CD4-positive, alpha-beta T cell (primary cell): Measurements from ENCODE around the gene PNPLA1. TPM values are rescaled to one million over a fixed set of nuclear protein-coding genes. Genes with fewer than 3 reads are reported as not detected.

Source experiments
- ATAC-seq: fragments of 200-7000 bp; cut with Tn5 transposase; one replicate; pipeline ENCODE4 v1.10.0; 2022; ENCODE audit warnings: mild to moderate bottlenecking; ENCODE audit not compliant: poor library complexity
- CTCF ChIA-PET: fragments of 350-600 bp; sonication (Branson Sonifier 250); formaldehyde crosslinking; loops from one replicate; lab custom pipeline; 2021; ENCODE audit warnings: antibody characterized with exemption, inconsistent platforms; lab: Charles Lee
- POLR2A ChIA-PET: fragments of 350-600 bp; sonication (Branson Sonifier 250); formaldehyde crosslinking; loops from one replicate; lab custom pipeline; 2021; ENCODE audit warnings: antibody characterized with exemption, inconsistent platforms; lab: Charles Lee
- DNase-seq, 14 experiments: peaks; one replicate each; pipeline ENCODE4 v3.0.0-alpha.2; 2013 to 2020; ENCODE audit warnings: mixed read lengths in 2 of 14
- H3K27ac ChIP-seq, 2 donors: one replicate each; pipeline versions ENCODE4 v1.5.1 to v1.7.0; 2013; ENCODE audit warnings: low read length in 2 of 2, low read depth in 1 of 2, mild to moderate bottlenecking in 1 of 2
- H3K27me3 ChIP-seq, 2 experiments: 1 replicate in 1 of 2; 2 replicates in 1 of 2; pipeline versions ENCODE4 v1.6.1 to v1.7.0; 2013; ENCODE audit warnings: low read length in 2 of 2, control low read depth in 1 of 2, mild to moderate bottlenecking in 1 of 2, moderate library complexity in 1 of 2; ENCODE audit not compliant: insufficient read depth in 2 of 2, control insufficient read depth in 1 of 2
- H3K36me3 ChIP-seq: one replicate; pipeline ENCODE4 v1.6.1; 2013; ENCODE audit warnings: low read length, control low read depth; ENCODE audit not compliant: insufficient read depth
- H3K4me1 ChIP-seq: one replicate; pipeline ENCODE4 v1.6.1; 2013; ENCODE audit warnings: low read length, control low read depth; ENCODE audit not compliant: insufficient read depth
- H3K4me3 ChIP-seq: one replicate; pipeline ENCODE4 v1.5.1; 2013; ENCODE audit warnings: mild to moderate bottlenecking, low read length, moderate library complexity
- H3K9me3 ChIP-seq, 2 experiments: 1 replicate in 1 of 2; 2 replicates in 1 of 2; pipeline versions ENCODE4 v1.6.1 to v1.7.0; 2013; ENCODE audit warnings: low read length in 2 of 2, mild to moderate bottlenecking in 2 of 2, control low read depth in 1 of 2, moderate library complexity in 1 of 2; ENCODE audit not compliant: control insufficient read depth in 1 of 2, insufficient read depth in 1 of 2
- H3K27ac Mint-ChIP-seq: one replicate; pipeline ENCODE4 v1.8.0; 2020; ENCODE audit warnings: mixed read lengths
- H3K27me3 Mint-ChIP-seq: one replicate; pipeline ENCODE4 v1.8.0; 2021; ENCODE audit warnings: mixed read lengths
- H3K36me3 Mint-ChIP-seq: one replicate; pipeline ENCODE4 v1.8.0; 2021; ENCODE audit warnings: low read depth, mixed read lengths
- H3K4me1 Mint-ChIP-seq: one replicate; pipeline ENCODE4 v1.8.0; 2021; ENCODE audit warnings: low read depth, mixed read lengths
- H3K4me3 Mint-ChIP-seq: one replicate; pipeline ENCODE4 v1.8.0; 2020; ENCODE audit warnings: mild to moderate bottlenecking, mixed read lengths
- H3K9me3 Mint-ChIP-seq: one replicate; pipeline ENCODE4 v1.8.0; 2020; ENCODE audit warnings: mixed read lengths
- CTCF ChIP-seq: fragments of 200-600 bp; IDR thresholded peaks from one replicate; pipeline ENCODE4 v1.8.0; 2022; ENCODE audit warnings: antibody characterized with exemption, mild to moderate bottlenecking
- intact Hi-C, 2 experiments: fragments of 100-400 bp; cut with DNase I in 1 of 2; cut with micrococcal nuclease in 1 of 2; formaldehyde crosslinking; loops; one replicate each; pipeline versions ENCODE4 v1.15.1 to v1.9.0; 2023 to 2025; cut with DNase I, micrococcal nuclease
- total RNA-seq, 174 experiments: library from RNA in 2 of 174; stranded (reverse) in 2 of 174; gene quantifications; one replicate each; pipeline ENCODE4 v1.2.3 and lab custom pipeline; 2021 to 2026

The PNPLA1 gene
- total RNA-seq, 2 experiments from 2014 or later = 0.17 TPM; not detected in 1

GRCh38 chr6:36308514-36308913 is 38.7 kb downstream of the PNPLA1 start:
- intact Hi-C loops = no loop called here
- Histone ChIP-seq H3K4me3 (no peak overlapping the region), H3K9me3 (no peaks in the 10 kb centered on the region), H3K27ac (no peak overlapping the region), H3K4me1 (no peaks in the 10 kb centered on the region), H3K36me3 (no peaks in the 10 kb centered on the region), H3K27me3 (no peaks in the 10 kb centered on the region)
- TF ChIP-seq CTCF = no peak
- ATAC-seq (no peak), DNase-seq (no peak)
- POLR2A ChIA-PET = no interaction called here
- Mint-ChIP-seq H3K4me3 (no peak overlapping the region), H3K27ac (no peak overlapping the region), H3K27me3 (no peaks in the 10 kb centered on the region), H3K4me1 (no peaks in the 10 kb centered on the region), H3K9me3 (no peaks in the 10 kb centered on the region), H3K36me3 (no peaks in the 10 kb centered on the region)
- CTCF ChIA-PET = no interaction called here

- H3K27ac ChIP-seq = no peak overlapping the region
- H3K4me3 ChIP-seq = no peak overlapping the region
- Mint-ChIP-seq H3K4me3 (no peak overlapping the region), H3K9me3 (no peaks in the 10 kb centered on the region), H3K36me3 (no peaks in the 10 kb centered on the region), H3K27ac (no peak overlapping the region), H3K27me3 (no peaks in the 10 kb centered on the region), H3K4me1 (no peaks in the 10 kb centered on the region)
- DNase-seq = no peak
- no peaks in the 10 kb centered on the region for H3K36me3 ChIP-seq
- H3K4me1 ChIP-seq = no peaks in the 10 kb centered on the region
- CTCF ChIA-PET = no interaction called here
- H3K27me3 ChIP-seq = no peaks in the 10 kb centered on the region
- intact Hi-C loops = no loop called here
- H3K9me3 ChIP-seq = no peaks in the 10 kb centered on the region
- TF ChIP-seq CTCF = no peak
- POLR2A ChIA-PET = no interaction called here
- ATAC-seq = no peak
These were observed 39.3 kb downstream of the PNPLA1 start for GRCh38 chr6:36309203-36309602.

- no peaks in the 10 kb centered on the region for H3K9me3 Mint-ChIP-seq
- ATAC-seq (no peak), DNase-seq (no peak)
- intact Hi-C loops = no loop called here
- no peak overlapping the region for H3K27ac ChIP-seq
- TF ChIP-seq CTCF = no peak
- H3K36me3 ChIP-seq = no peaks in the 10 kb centered on the region
- no peaks in the 10 kb centered on the region for H3K36me3 Mint-ChIP-seq
- no peaks in the 10 kb centered on the region for H3K9me3 ChIP-seq
- no peak overlapping the region for H3K4me3 Mint-ChIP-seq
- H3K4me1 ChIP-seq = no peaks in the 10 kb centered on the region
- CTCF ChIA-PET = no interaction called here
- POLR2A ChIA-PET = no interaction called here
- H3K27me3 Mint-ChIP-seq = no peaks in the 10 kb centered on the region
- no peaks in the 10 kb centered on the region for H3K4me1 Mint-ChIP-seq
- no peaks in the 10 kb centered on the region for H3K27me3 ChIP-seq
- H3K4me3 ChIP-seq = no peak overlapping the region
- no peak overlapping the region for H3K27ac Mint-ChIP-seq
These were observed 40.0 kb downstream of the PNPLA1 start for GRCh38 chr6:36309900-36310299.
